GM12892 (cell line): Measurements from ENCODE around the gene RNF8.

Source experiments
- DNase-seq: peaks from one replicate; pipeline ENCODE4 v3.0.0; 2011; ENCODE audit not compliant: insufficient read length
- FAIRE-seq: peaks from 2 replicates; lab custom pipeline; 2011; peaks lifted over from hg19 to GRCh38; lab: Jason Lieb, UNC
- POLR2A ChIP-seq: IDR thresholded peaks from 2 replicates; pipeline ENCODE4 v1.6.1; 2011; ENCODE audit warnings: low read depth, low read length, control low read depth
- POLR2AphosphoS5 ChIP-seq: IDR thresholded peaks from 2 replicates; pipeline ENCODE4 v1.6.1; 2011; ENCODE audit warnings: low read depth, low read length, control low read depth
- TAF1 ChIP-seq: IDR thresholded peaks from 2 replicates; pipeline ENCODE4 v1.6.1; 2011; ENCODE audit warnings: low read depth, mild to moderate bottlenecking, control low read depth, low read length, borderline replicate concordance

The RNF8 gene

DNA sequence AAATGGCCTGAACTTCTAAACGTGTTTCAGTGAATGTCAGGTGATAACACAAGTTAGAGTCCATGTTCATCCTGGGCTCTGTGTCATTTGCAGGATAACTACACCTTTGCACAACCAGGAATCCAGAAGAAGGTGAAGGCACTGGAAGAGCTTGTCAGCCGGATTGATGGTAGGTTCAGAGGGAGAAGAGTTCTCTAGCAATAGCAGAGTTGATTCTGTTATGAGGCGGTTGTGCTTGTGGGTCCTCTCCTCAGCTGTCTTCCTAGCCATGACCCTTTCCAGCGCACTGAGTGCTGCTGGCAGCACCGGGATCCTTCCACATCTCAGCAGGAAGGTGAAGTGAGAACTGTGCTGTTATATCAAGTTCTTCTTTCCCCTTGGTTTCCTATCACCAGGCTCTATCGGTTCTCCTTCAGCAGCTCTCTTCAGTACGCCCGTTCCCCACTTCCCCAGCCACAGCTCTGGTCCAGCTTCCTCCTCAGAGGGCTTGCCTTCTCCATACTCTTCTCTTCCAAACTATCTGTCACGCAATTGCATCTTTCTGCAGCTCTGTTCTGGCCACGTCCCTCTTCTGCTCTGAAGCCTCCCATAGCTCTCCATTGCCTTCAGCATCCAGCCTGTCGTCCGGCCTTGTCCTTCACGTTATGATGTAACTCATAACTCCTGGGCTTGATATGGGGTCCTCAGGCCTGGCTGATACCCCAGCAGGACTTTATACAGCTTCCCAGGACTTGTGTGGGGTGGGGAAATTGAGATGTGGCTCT, 39.9 kb upstream of the RNF8 start:
- FAIRE-seq, result no peak

GRCh38 chr6:37314487-37315156, 39.2 kb upstream of the RNF8 start:
- DNase-seq (no peak), FAIRE-seq (no peak)
- TF ChIP-seq POLR2AphosphoS5 (no peak), TAF1 (no peak), POLR2A (no peak)

More for the DNA sequence above, 39.9 kb upstream of the RNF8 start:
- TF ChIP-seq POLR2A (no peak), TAF1 (no peak), POLR2AphosphoS5 (no peak)
- no peak for DNase-seq

DNA sequence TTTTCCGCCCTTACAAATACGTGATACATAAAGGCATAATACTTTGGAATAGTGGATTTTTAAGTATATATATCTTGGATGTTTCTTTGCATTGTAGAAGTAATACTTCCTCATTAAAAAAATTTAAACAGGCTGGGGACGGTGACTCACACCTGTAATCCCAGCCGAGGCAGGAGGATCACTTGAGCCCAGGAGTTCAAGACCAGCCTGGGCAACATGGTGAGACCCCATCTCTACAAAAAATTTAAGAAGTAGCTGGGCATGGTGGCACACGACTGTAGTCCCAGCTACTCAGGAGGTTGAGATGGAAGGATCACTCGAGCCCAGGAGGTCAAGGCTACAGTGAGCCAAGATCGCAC, 38.6 kb upstream of the RNF8 start:
- FAIRE-seq (no peak), DNase-seq (no peak)
- TF ChIP-seq TAF1, result no peak
- TF ChIP-seq POLR2AphosphoS5, result no peak
- no peak for TF ChIP-seq POLR2A

GRCh38 chr6:37316071-37316470, 37.7 kb upstream of the RNF8 start:
- FAIRE-seq (no peak), DNase-seq (no peak)
- no peak for TF ChIP-seq POLR2A
- TF ChIP-seq POLR2AphosphoS5, result no peak
- no peak for TF ChIP-seq TAF1

- DNase-seq, result no peak
- no peak for FAIRE-seq
- TF ChIP-seq POLR2AphosphoS5 (no peak), POLR2A (no peak), TAF1 (no peak)
Measured at GRCh38 chr6:37317312-37318038, 36.3 kb upstream of the RNF8 start.

GRCh38 chr6:37319156-37319555, 34.6 kb upstream of the RNF8 start:
- no peak for FAIRE-seq

DNA sequence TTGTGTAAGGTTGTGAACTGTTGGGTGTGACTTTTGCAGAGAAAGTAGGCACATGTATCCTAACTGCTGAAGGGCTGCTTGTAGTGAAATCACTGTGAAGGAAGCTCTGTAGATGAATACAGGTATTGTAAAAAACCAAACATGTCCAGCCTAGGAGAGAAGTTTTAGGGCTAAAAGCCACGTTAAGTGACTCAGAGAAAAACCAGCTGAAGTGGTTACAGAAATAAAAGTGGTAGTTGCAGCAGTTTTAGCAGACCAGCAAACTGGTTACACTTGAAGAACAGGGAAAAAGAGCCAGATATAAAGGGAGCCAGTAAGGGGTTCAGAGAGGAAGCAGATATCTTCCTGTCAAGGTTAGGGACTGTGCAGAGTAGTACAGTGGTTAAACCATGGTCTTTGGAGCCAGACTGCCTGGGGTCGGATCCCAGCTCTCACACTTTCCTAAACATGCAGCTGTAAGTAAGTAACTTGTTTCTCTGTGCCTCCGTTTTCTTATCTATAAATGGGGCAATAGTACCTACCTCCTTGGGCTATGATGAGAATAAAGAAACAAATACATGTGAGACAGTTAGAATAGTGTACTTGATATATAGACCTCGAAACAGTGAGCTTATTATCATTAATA, 33.8 kb upstream of the RNF8 start:
- FAIRE-seq, result no peak
- TF ChIP-seq POLR2A (no peak), POLR2AphosphoS5 (no peak), TAF1 (no peak)
- DNase-seq, result no peak

More at GRCh38 chr6:37319156-37319555, 34.6 kb upstream of the RNF8 start:
- DNase-seq, result no peak
- no peak for TF ChIP-seq TAF1
- TF ChIP-seq POLR2AphosphoS5, result no peak
- no peak for TF ChIP-seq POLR2A

DNA sequence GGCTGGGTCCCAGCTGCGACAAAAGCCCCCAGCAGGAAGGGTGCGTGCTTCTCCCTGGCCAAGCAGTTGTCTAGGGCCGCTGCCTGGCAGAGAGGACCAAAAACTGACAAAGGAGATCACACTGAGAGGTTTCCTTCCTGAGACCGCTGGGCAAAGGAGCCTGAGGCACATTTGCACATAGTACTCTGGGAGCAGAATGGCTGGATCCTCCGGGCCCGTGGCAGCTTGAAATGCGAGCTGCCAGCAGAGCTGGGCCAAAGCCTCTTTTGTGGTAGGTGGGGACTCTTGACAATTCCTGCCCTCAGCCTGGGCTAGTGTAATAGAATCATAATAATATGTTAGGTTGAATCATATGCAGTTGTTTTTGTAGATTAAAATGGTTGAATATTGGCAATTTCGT, 33.1 kb upstream of the RNF8 start:
- TF ChIP-seq POLR2AphosphoS5, result no peak
- no peak for TF ChIP-seq TAF1
- TF ChIP-seq POLR2A, result no peak
- DNase-seq, result no peak
- FAIRE-seq, result no peak

DNA sequence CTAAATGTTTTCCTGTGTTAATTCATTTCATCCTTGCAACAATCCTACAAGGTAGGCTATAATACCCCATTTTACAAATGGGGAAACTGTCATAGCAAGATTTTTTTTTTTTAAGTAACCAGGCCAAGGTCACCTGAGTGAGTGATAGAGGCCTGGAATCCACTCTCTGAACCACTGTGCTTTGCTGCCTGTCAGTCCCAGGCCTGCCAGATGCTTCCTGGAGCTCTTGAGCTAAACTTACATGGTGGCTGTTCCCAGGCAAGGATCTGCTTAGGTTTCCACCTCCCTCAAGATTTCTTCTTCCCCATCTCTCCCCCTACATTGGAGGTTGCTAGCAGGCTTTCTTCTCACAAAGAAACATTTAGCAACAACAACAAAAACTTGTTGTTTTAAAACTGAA, 32.7 kb upstream of the RNF8 start:
- DNase-seq, result no peak
- TF ChIP-seq POLR2A (no peak), TAF1 (no peak), POLR2AphosphoS5 (no peak)
- FAIRE-seq, result no peak

DNA sequence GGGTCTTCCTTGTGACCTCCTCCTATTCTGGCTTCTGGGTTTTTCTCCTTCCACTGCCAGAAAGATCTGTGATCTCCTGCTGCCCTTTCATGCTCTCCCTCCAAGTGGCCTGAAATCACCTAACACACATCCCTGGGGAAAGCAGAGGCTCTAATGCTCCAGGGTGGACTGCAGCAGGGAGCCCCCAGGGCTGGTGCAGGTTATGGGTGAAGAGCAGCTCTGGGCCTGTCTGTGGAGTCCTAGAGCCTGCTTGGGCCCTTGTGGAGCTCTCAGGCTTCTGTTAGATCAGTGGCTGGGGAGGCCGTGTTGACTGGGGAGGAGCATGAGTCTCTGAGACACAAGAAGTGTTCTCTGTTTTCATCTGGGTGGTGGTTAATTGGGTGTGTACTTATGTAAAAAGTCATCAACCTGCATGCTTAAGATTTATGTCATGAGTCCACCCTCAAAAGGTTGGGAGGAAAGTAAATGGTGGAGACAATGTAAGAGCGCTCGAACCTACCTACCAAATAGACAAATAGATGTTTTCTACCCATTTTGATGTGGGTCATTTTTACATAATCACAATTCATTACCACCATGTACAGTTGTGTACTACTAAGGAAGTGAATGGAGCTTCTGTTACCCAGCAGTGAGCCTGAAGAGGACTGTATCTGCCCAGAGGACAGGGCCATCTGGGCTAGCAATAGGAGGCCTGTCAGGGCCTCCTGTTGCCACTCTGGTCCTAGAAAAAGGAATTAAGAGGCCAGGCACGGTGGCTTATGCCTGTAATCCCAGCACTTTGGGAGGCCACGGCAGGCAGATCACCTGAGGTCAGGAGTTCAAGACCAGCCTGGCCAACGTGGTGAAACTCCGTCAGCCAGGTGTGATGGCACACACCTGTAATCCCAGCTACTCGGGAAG, 32.0 kb upstream of the RNF8 start:
- DNase-seq, result no peak
- TF ChIP-seq POLR2A (no peak), POLR2AphosphoS5 (no peak), TAF1 (no peak)

GRCh38 chr6:37323580-37323979, 30.2 kb upstream of the RNF8 start:
- no peak for TF ChIP-seq POLR2AphosphoS5
- TF ChIP-seq TAF1, result no peak
- no peak for TF ChIP-seq POLR2A
- no peak for DNase-seq
- no peak for FAIRE-seq

More for the DNA sequence above, 32.0 kb upstream of the RNF8 start:
- no peak for FAIRE-seq
